HepG2 (cell line): Measurements from ENCODE around the gene KRTDAP. TPM values are rescaled to one million over a fixed set of nuclear protein-coding genes. Genes with fewer than 3 reads are reported as not detected.

Source experiments
- ARID3A ChIP-seq: IDR thresholded peaks from 2 replicates; pipeline ENCODE4 v1.6.1; 2012; ENCODE audit warnings: low read depth, low read length, improper control_type of control experiment
- ARNT ChIP-seq: fragments of 450-650 bp; IDR thresholded peaks from 2 replicates; pipeline ENCODE4 v1.6.1; 2017
- ETV5 ChIP-seq: IDR thresholded peaks from 2 replicates; pipeline ENCODE4 v1.6.1; 2018; ENCODE audit warnings: missing biosample characterization, missing genetic modification reagents, inconsistent platforms, borderline replicate concordance
- GABPB1 ChIP-seq: IDR thresholded peaks from 2 replicates; pipeline ENCODE4 v1.6.1; 2016; ENCODE audit warnings: mild to moderate bottlenecking, missing genetic modification reagents, moderate library complexity, missing compliant biosample characterization
- HNRNPK ChIP-seq: fragments of 200-400 bp; formaldehyde crosslinking; IDR thresholded peaks from 2 replicates; pipeline ENCODE4 v1.6.1; 2018; ENCODE audit warnings: low read length, low read depth, moderate library complexity, mild to moderate bottlenecking; ENCODE audit not compliant: poor library complexity, severe bottlenecking
- NCOA2 ChIP-seq: sonication (generic); formaldehyde crosslinking; IDR thresholded peaks from 2 replicates; pipeline ENCODE4 v1.8.0; 2022; ENCODE audit warnings: inconsistent platforms
- NR1H2 ChIP-seq: sonication (generic); formaldehyde crosslinking; IDR thresholded peaks from 2 replicates; pipeline ENCODE4 v1.8.1; 2022; ENCODE audit warnings: low read depth, missing genetic modification reagents, borderline replicate concordance
- NR2F6 ChIP-seq, 2 experiments: IDR thresholded peaks; 2 replicates each; pipeline ENCODE4 v1.6.1; 2016; ENCODE audit warnings: antibody characterized with exemption in 1 of 2, mild to moderate bottlenecking in 1 of 2
- SALL1 ChIP-seq: sonication (generic); formaldehyde crosslinking; IDR thresholded peaks from 2 replicates; pipeline ENCODE4 v1.8.0; 2022; ENCODE audit warnings: mild to moderate bottlenecking, missing genetic modification reagents
- ZNF280B ChIP-seq: sonication (generic); formaldehyde crosslinking; IDR thresholded peaks from 2 replicates; pipeline ENCODE4 v1.5.0; 2020; ENCODE audit warnings: missing genetic modification reagents, mild to moderate bottlenecking, borderline replicate concordance
- ZNF558 ChIP-seq: sonication (generic); formaldehyde crosslinking; IDR thresholded peaks from 2 replicates; pipeline ENCODE4 v1.9.0; 2022; ENCODE audit warnings: mild to moderate bottlenecking, missing genetic modification reagents, borderline replicate concordance
- ZNF687 ChIP-seq: sonication (generic); formaldehyde crosslinking; IDR thresholded peaks from 2 replicates; pipeline ENCODE4 v1.5.1; 2020; ENCODE audit warnings: mild to moderate bottlenecking, missing genetic modification reagents, moderate library complexity
- ZNF780A ChIP-seq: sonication (generic); formaldehyde crosslinking; IDR thresholded peaks from 2 replicates; pipeline ENCODE4 v1.8.0; 2022; ENCODE audit warnings: mild to moderate bottlenecking, missing genetic modification reagents, moderate library complexity
- polyA plus RNA-seq, 8 experiments: library from polyadenylated mRNA; depleted of rRNA in 3 of 8; stranded (reverse) in 7 of 8; unstranded in 1 of 8; fragments of >200 nt; fragmentation: Illumina TruSeq in 4 of 8; extraction: Trizol in 4 of 8; gene quantifications; 2 replicates each; pipeline versions ENCODE4 v1.2.1 to v1.2.3, GENCODE V29; 2011 to 2016; ENCODE audit warnings: low read depth in 4 of 8, missing spikeins in 1 of 8, mixed read lengths in 1 of 8; ENCODE audit not compliant: insufficient read depth in 1 of 8
- total RNA-seq, 5 experiments: library from RNA; depleted of rRNA; stranded (reverse); fragments of >200 nt; fragmentation: Illumina TruSeq; extraction: Trizol; gene quantifications; 2 replicates each; pipeline ENCODE4 v1.2.3, GENCODE V29; 2016; ENCODE audit warnings: low read depth in 1 of 5
- TF ChIP-seq, protein P1 (sequence below): sonication (generic); formaldehyde crosslinking; IDR thresholded peaks from 2 replicates; pipeline ENCODE4 v1.8.0; 2022; ENCODE audit warnings: mild to moderate bottlenecking, missing genetic modification reagents, moderate library complexity
- TF ChIP-seq, protein P2 (sequence below): sonication (generic); formaldehyde crosslinking; IDR thresholded peaks from 2 replicates; pipeline ENCODE4 v1.4.0; 2020; ENCODE audit warnings: missing genetic modification reagents
- TF ChIP-seq, protein P3 (sequence below): sonication (generic); formaldehyde crosslinking; IDR thresholded peaks from 2 replicates; pipeline ENCODE4 v1.5.0; 2020; ENCODE audit warnings: missing genetic modification reagents, mild to moderate bottlenecking, borderline replicate concordance

KRTDAP gene
- total and polyA plus RNA-seq, 2 of the 13 experiments (the other 11 are each of a cell fraction or from before 2014, with no cell fraction given) = 0.86 to 1.5 TPM

DNA sequence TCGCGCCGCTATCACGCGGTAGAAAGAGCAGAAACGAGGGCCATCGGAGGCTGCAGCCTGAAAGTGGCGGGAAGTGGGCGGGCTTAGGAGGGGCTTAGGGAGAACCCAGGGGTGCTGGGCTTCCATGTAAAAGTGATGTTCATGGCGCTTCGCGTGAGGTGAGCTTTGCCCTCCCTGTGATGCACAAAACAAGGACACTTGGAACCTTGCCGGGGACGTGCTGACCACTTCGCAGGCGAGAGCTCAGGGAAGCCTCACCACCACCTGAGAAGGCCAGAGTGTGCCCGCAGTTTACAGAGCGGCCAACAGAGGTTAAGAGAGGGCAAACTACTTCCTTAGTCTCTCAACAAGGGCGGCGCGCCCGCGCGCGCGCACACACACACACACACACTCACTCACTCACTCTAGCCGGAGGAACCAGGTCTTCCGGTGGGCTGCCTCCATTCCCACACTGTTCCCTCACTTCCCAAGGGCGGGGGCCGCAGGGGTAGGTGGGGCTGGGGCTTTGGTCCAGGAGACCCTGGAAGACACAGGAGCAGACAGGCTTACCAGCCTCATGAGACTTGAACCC is 43.6 kb upstream of the KRTDAP start (continued):
- TF ChIP-seq ZNF687 (CRISPR knock-in tag) = peak; percentile 68
- no peak for TF ChIP-seq ARNT
- no peak for TF ChIP-seq NCOA2 (CRISPR knock-in tag)
- peak; percentile 25; the same call in 1 of the 2 replicates for TF ChIP-seq GABPB1
- no peak for TF ChIP-seq HNRNPK
- TF ChIP-seq SALL1 = peak; percentile 39; the same call in 1 of the 2 replicates
- TF ChIP-seq, protein P1, sequence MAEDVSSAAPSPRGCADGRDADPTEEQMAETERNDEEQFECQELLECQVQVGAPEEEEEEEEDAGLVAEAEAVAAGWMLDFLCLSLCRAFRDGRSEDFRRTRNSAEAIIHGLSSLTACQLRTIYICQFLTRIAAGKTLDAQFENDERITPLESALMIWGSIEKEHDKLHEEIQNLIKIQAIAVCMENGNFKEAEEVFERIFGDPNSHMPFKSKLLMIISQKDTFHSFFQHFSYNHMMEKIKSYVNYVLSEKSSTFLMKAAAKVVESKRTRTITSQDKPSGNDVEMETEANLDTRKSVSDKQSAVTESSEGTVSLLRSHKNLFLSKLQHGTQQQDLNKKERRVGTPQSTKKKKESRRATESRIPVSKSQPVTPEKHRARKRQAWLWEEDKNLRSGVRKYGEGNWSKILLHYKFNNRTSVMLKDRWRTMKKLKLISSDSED (CRISPR knock-in tag) = no peak
- TF ChIP-seq, protein P2, sequence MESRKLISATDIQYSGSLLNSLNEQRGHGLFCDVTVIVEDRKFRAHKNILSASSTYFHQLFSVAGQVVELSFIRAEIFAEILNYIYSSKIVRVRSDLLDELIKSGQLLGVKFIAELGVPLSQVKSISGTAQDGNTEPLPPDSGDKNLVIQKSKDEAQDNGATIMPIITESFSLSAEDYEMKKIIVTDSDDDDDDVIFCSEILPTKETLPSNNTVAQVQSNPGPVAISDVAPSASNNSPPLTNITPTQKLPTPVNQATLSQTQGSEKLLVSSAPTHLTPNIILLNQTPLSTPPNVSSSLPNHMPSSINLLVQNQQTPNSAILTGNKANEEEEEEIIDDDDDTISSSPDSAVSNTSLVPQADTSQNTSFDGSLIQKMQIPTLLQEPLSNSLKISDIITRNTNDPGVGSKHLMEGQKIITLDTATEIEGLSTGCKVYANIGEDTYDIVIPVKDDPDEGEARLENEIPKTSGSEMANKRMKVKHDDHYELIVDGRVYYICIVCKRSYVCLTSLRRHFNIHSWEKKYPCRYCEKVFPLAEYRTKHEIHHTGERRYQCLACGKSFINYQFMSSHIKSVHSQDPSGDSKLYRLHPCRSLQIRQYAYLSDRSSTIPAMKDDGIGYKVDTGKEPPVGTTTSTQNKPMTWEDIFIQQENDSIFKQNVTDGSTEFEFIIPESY (CRISPR knock-in tag) = peak; percentile 38; the same call in 1 of the 2 replicates
- no peak for TF ChIP-seq ZNF780A (CRISPR knock-in tag)
- TF ChIP-seq ZNF558 (CRISPR knock-in tag) = no peak
- 0 out of 2 replicates have a peak, but pooled peaks have one; percentile 41 for TF ChIP-seq NR2F6 (IDR thresholded peaks at IDR 0.05)
- TF ChIP-seq NR2F6 (CRISPR knock-in tag; IDR thresholded peaks at IDR 0.05) = 0 out of 2 replicates have a peak, but pooled peaks have one; percentile 38
- TF ChIP-seq, protein P3, sequence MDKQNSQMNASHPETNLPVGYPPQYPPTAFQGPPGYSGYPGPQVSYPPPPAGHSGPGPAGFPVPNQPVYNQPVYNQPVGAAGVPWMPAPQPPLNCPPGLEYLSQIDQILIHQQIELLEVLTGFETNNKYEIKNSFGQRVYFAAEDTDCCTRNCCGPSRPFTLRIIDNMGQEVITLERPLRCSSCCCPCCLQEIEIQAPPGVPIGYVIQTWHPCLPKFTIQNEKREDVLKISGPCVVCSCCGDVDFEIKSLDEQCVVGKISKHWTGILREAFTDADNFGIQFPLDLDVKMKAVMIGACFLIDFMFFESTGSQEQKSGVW (CRISPR knock-in tag) = no peak
- TF ChIP-seq ARID3A = no peak
- no peak for TF ChIP-seq NR1H2
- no peak for TF ChIP-seq ZNF280B
- TF ChIP-seq ETV5 (CRISPR knock-in tag) = peak; percentile 34; the same call in 1 of the 2 replicates
